Right lobe of liver (tissue), 4 donors: ENCODE results near the gene CSF1R.

ENCODE experiments used
- POLR2A ChIP-seq: fragments of 450-650 bp; IDR thresholded peaks from one replicate; pipeline ENCODE4 v1.6.1; 2017; ENCODE audit warnings: antibody characterized with exemption, mild to moderate bottlenecking
- TF ChIP-seq, protein P1 (sequence below), 4 donors: fragments of 200-600 bp in 3 of 4; fragments of 450-650 bp in 1 of 4; IDR thresholded peaks; one replicate each; pipeline versions ENCODE4 v1.5.1 to v1.8.0; 2016 to 2022; ENCODE audit warnings: antibody characterized with exemption in 4 of 4, mild to moderate bottlenecking in 2 of 4
- donor health status: DM: no; HTN: no; CAD: no.
- donor health status: DM: no; HTN: no; CAD: no.
- donor health status: DM: no; HTN: yes; CAD: no.

GRCh38 chr5:150058480-150059126, 27.8 kb downstream of the CSF1R start:
- TF ChIP-seq, protein P1, sequence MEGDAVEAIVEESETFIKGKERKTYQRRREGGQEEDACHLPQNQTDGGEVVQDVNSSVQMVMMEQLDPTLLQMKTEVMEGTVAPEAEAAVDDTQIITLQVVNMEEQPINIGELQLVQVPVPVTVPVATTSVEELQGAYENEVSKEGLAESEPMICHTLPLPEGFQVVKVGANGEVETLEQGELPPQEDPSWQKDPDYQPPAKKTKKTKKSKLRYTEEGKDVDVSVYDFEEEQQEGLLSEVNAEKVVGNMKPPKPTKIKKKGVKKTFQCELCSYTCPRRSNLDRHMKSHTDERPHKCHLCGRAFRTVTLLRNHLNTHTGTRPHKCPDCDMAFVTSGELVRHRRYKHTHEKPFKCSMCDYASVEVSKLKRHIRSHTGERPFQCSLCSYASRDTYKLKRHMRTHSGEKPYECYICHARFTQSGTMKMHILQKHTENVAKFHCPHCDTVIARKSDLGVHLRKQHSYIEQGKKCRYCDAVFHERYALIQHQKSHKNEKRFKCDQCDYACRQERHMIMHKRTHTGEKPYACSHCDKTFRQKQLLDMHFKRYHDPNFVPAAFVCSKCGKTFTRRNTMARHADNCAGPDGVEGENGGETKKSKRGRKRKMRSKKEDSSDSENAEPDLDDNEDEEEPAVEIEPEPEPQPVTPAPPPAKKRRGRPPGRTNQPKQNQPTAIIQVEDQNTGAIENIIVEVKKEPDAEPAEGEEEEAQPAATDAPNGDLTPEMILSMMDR (IDR thresholded peaks at IDR 0.05): no peak
- TF ChIP-seq POLR2A: no peak
